HG02798 (cell line): ENCODE measurements around the gene SCAMP4.

ENCODE experiments used
- ATAC-seq: cut with Tn5 transposase; IDR thresholded peaks from one replicate; pipeline ENCODE4 v1.9.1; 2021; ENCODE audit warnings: mild to moderate bottlenecking; ENCODE audit not compliant: unreplicated experiment, poor library complexity

SCAMP4 gene

GRCh38 chr19:1975162-1975480 is 69.9 kb downstream of the SCAMP4 start:
- ATAC-seq = no peak
